Keratinocyte (primary cell): ENCODE measurements around the gene PCSK6. TPM values are rescaled to one million over a fixed set of nuclear protein-coding genes. Genes with fewer than 3 reads are reported as not detected.

Experiments
- DNase-seq: peaks from one replicate; pipeline ENCODE4 v3.0.0-alpha.2; 2011; ENCODE audit warnings: low read depth, missing footprints, low spot score
- FAIRE-seq: peaks from 2 replicates; lab custom pipeline; 2011; peaks lifted over from hg19 to GRCh38; lab: Jason Lieb, UNC
- H2AFZ ChIP-seq: 2 replicates; pipeline ENCODE4 v1.6.0; 2012; ENCODE audit warnings: low read length, control low read depth, inconsistent platforms; ENCODE audit not compliant: control insufficient read depth
- H3K27ac ChIP-seq: 2 replicates; pipeline ENCODE4 v1.5.1; 2011; ENCODE audit warnings: low read length; ENCODE audit not compliant: control insufficient read depth, insufficient read depth
- H3K27me3 ChIP-seq: 3 replicates; pipeline ENCODE4 v1.6.0; 2011; ENCODE audit warnings: low read length; ENCODE audit not compliant: control insufficient read depth, insufficient read depth; ENCODE audit errors: extremely low read depth
- H3K36me3 ChIP-seq, 2 experiments: 2 replicates in 1 of 2; 3 replicates in 1 of 2; pipeline ENCODE4 v1.5.1; 2011; ENCODE audit warnings: low read length in 2 of 2, mild to moderate bottlenecking in 1 of 2; ENCODE audit not compliant: control insufficient read depth in 2 of 2, insufficient read depth in 2 of 2; ENCODE audit errors: extremely low read depth in 1 of 2
- H3K4me1 ChIP-seq: 3 replicates; pipeline ENCODE4 v1.5.1; 2011; ENCODE audit warnings: low read length; ENCODE audit not compliant: control insufficient read depth, insufficient read depth; ENCODE audit errors: extremely low read depth
- H3K4me2 ChIP-seq: 3 replicates; pipeline ENCODE4 v1.6.0; 2011; ENCODE audit warnings: low read depth, low read length; ENCODE audit not compliant: control insufficient read depth, insufficient read depth; ENCODE audit errors: extremely low read depth
- H3K4me3 ChIP-seq, 3 experiments: fragments of 200-600 bp in 1 of 3; sonication (generic) in 1 of 3; 2 replicates in 2 of 3; 3 replicates in 1 of 3; pipeline ENCODE4 v1.5.1; 2011 to 2016; ENCODE audit warnings: low read length in 3 of 3, mild to moderate bottlenecking in 3 of 3, control low read depth in 2 of 3, inconsistent platforms in 1 of 3, low read depth in 1 of 3, mixed read lengths in 1 of 3, mixed run types in 1 of 3, moderate library complexity in 1 of 3; ENCODE audit not compliant: control insufficient read depth in 2 of 3, insufficient read depth in 2 of 3; ENCODE audit errors: extremely low read depth in 1 of 3
- H3K79me2 ChIP-seq: 2 replicates; pipeline ENCODE4 v1.6.0; 2012; ENCODE audit warnings: low read length; ENCODE audit not compliant: control insufficient read depth, insufficient read depth
- H3K9ac ChIP-seq: 3 replicates; pipeline ENCODE4 v1.6.0; 2011; ENCODE audit warnings: low read length; ENCODE audit not compliant: control insufficient read depth, insufficient read depth; ENCODE audit errors: extremely low read depth
- H3K9me1 ChIP-seq: 3 replicates; pipeline ENCODE4 v1.6.0; 2011; ENCODE audit warnings: low read length; ENCODE audit not compliant: control insufficient read depth, insufficient read depth; ENCODE audit errors: extremely low read depth
- H3K9me3 ChIP-seq: 2 replicates; pipeline ENCODE4 v1.5.1; 2012; ENCODE audit warnings: low read depth, low read length; ENCODE audit not compliant: control insufficient read depth
- H4K20me1 ChIP-seq: 3 replicates; pipeline ENCODE4 v1.6.0; 2011; ENCODE audit warnings: low read length; ENCODE audit not compliant: control insufficient read depth, insufficient read depth; ENCODE audit errors: extremely low read depth
- CTCF ChIP-seq, 3 experiments: IDR thresholded peaks in 1 of 3; conservative IDR thresholded peaks in 1 of 3; optimal IDR thresholded peaks in 1 of 3; 2 replicates in 2 of 3; 3 replicates in 1 of 3; pipeline versions ENCODE3 to v1.5.1; 2011; ENCODE audit warnings: low read length in 3 of 3, mild to moderate bottlenecking in 3 of 3, moderate library complexity in 2 of 3, control low read depth in 1 of 3, inconsistent platforms in 1 of 3; ENCODE audit not compliant: insufficient read depth in 2 of 3; ENCODE audit errors: extremely low read depth in 1 of 3
- EZH2 ChIP-seq: IDR thresholded peaks from one replicate; pipeline ENCODE4 v1.6.1; 2012; ENCODE audit warnings: inconsistent platforms, mild to moderate bottlenecking, low read length, moderate library complexity
- dilution Hi-C: fragments of 300-500 bp; cut with MboI; formaldehyde crosslinking; loops from one replicate; pipeline ENCODE4 v1.7.0; 2020; ENCODE audit warnings: low sequenced_read_pairs; ENCODE audit not compliant: extremely low pct_ligation_motif_present
- polyA plus RNA-seq, 5 experiments: library from polyadenylated mRNA; depleted of rRNA in 3 of 5; stranded (reverse) in 3 of 5; stranded (forward) in 1 of 5; unstranded in 1 of 5; fragments of >200 nt; gene quantifications; 1 replicate in 1 of 5; 2 replicates in 3 of 5; 3 replicates in 1 of 5; pipeline versions ENCODE4 v1.2.1 to v1.2.3, GENCODE V29; 2011 to 2012; ENCODE audit warnings: missing spikeins in 2 of 5, low read depth in 1 of 5, low replicate concordance in 1 of 5

PCSK6 gene
- polyA plus RNA-seq, 1 donor (not counting 4 experiments of a cell fraction or from before 2014, with no cell fraction given), result 3.1 TPM

GRCh38 chr15:101390462-101390861 is 99.0 kb downstream of the PCSK6 start:
- dilution Hi-C loops, result no loop called here
- no peaks in the 10 kb centered on the region for H3K36me3 ChIP-seq
- TF ChIP-seq CTCF (optimal IDR thresholded peaks at IDR 0.05 in 1 of 3, IDR thresholded peaks at IDR 0.05 in 1 of 3, conservative IDR thresholded peaks at IDR 0.05 in 1 of 3; ENCODE audit: extremely low read depth in 1 of 3, insufficient read depth in 2 of 3, low read length in 3 of 3) (no peak), EZH2 (no peak)
- DNase-seq (no peak), FAIRE-seq (no peak)
- H3K4me1 ChIP-seq, result no peaks in the 10 kb centered on the region
- H3K4me3 ChIP-seq, result no peak overlapping the region
- no peak overlapping the region for H3K9ac ChIP-seq
- H3K9me1 ChIP-seq, result no peaks in the 10 kb centered on the region
- H4K20me1 ChIP-seq, result no peaks in the 10 kb centered on the region
- no peak overlapping the region for H2AFZ ChIP-seq
- no peaks in the 10 kb centered on the region for H3K9me3 ChIP-seq
- no peak overlapping the region for H3K4me2 ChIP-seq
- no peak overlapping the region for H3K27ac ChIP-seq
- H3K79me2 ChIP-seq, result no peaks in the 10 kb centered on the region
- H3K27me3 ChIP-seq, result no peaks in the 10 kb centered on the region

GRCh38 chr15:101390060-101390459 is 99.4 kb downstream of the PCSK6 start:
- DNase-seq, result no peak

More at GRCh38 chr15:101390060-101390459, 99.4 kb downstream of the PCSK6 start:
- Histone ChIP-seq H3K9ac (no peak overlapping the region), H3K27me3 (no peaks in the 10 kb centered on the region), H3K9me3 (no peaks in the 10 kb centered on the region), H3K79me2 (no peaks in the 10 kb centered on the region), H4K20me1 (no peaks in the 10 kb centered on the region), H3K9me1 (no peaks in the 10 kb centered on the region), H2AFZ (no peak overlapping the region), H3K4me2 (no peak overlapping the region), H3K36me3 (no peaks in the 10 kb centered on the region), H3K4me3 (no peak overlapping the region), H3K4me1 (no peaks in the 10 kb centered on the region), H3K27ac (no peak overlapping the region)
- no peak for TF ChIP-seq EZH2
- no peak for TF ChIP-seq CTCF (optimal IDR thresholded peaks at IDR 0.05 in 1 of 3, IDR thresholded peaks at IDR 0.05 in 1 of 3, conservative IDR thresholded peaks at IDR 0.05 in 1 of 3; ENCODE audit: extremely low read depth in 1 of 3, insufficient read depth in 2 of 3, low read length in 3 of 3)
- dilution Hi-C loops, result no loop called here
- no peak for FAIRE-seq
